Testis (tissue), 2 donors: ENCODE measurements around the gene VPS37B.

Experiments
- CTCF ChIP-seq, 3 experiments: fragments of 450-650 bp in 2 of 3; fragments of 200-600 bp in 1 of 3; sonication (generic) in 1 of 3; IDR thresholded peaks; one replicate each; pipeline ENCODE4 v1.5.1; 2016 to 2019; ENCODE audit warnings: antibody characterized with exemption in 3 of 3, mild to moderate bottlenecking in 2 of 3, moderate library complexity in 1 of 3
- POLR2A ChIP-seq: fragments of 450-650 bp; IDR thresholded peaks from one replicate; pipeline ENCODE4 v1.6.1; 2017; ENCODE audit warnings: antibody characterized with exemption, mild to moderate bottlenecking, moderate library complexity

GRCh38 chr12:122844366-122844971 is 51.5 kb downstream of the VPS37B start:
- TF ChIP-seq CTCF (IDR thresholded peaks at IDR 0.05): no peak
- no peak for TF ChIP-seq POLR2A
